ENCODE measurements around the gene UBE2Q2. TPM values are rescaled to one million over a fixed set of nuclear protein-coding genes. Genes with fewer than 3 reads are reported as not detected.

The UBE2Q2 gene
- polyA plus RNA-seq, 1 experiment = 56.8 TPM

GRCh38 chr15:75817138-75817935 lies 25.9 kb upstream of the UBE2Q2 start:
- ChIA-PET POLR2A (no interaction called here), CTCF (no interaction called here)

GRCh38 chr15:75820206-75820605 lies 23.0 kb upstream of the UBE2Q2 start:
- no peak for DNase-seq (ENCODE audit: low read depth, low spot score)
- Histone ChIP-seq H3K9me3 (ENCODE audit: control insufficient read depth, insufficient read depth, low read length) (no peaks in the 10 kb centered on the region), H3K4me3 (ENCODE audit: low read depth, low read length) (no peak overlapping the region), H3K27me3 (ENCODE audit: control insufficient read depth, insufficient read depth, low read length) (no peaks in the 10 kb centered on the region), H3K27ac (ENCODE audit: low read depth, low read length) (no peak overlapping the region)
- ChIA-PET CTCF (no interaction called here), POLR2A (no interaction called here)
- TF ChIP-seq CTCF (IDR thresholded peaks at IDR 0.05; ENCODE audit: low read depth, low read length) = no peak

More at GRCh38 chr15:75817138-75817935, 25.9 kb upstream of the UBE2Q2 start:
- DNase-seq (ENCODE audit: low read depth, low spot score) = no peak
- peaks cover 8% of the 10 kb centered on the region for H3K27me3 ChIP-seq (ENCODE audit: control insufficient read depth, insufficient read depth, low read length)
- H3K27ac ChIP-seq (ENCODE audit: low read depth, low read length) = no peak overlapping the region
- no peak for TF ChIP-seq CTCF (IDR thresholded peaks at IDR 0.05; ENCODE audit: low read depth, low read length)
- no peak overlapping the region for H3K4me3 ChIP-seq (ENCODE audit: low read depth, low read length)
- no peaks in the 10 kb centered on the region; the same call in 1 of the 2 replicates for H3K9me3 ChIP-seq (ENCODE audit: control insufficient read depth, insufficient read depth, low read length)

- H3K4me3 ChIP-seq (ENCODE audit: low read depth, low read length) = no peak overlapping the region
- H3K9me3 ChIP-seq (ENCODE audit: control insufficient read depth, insufficient read depth, low read length) = no peaks in the 10 kb centered on the region
- ChIA-PET CTCF (interaction anchor here (1.1 kb wide), 1 partner anchor 236 kb away, joined by 3 read pairs; no protein-coding TSS in a partner anchor), POLR2A (interaction anchor here (0.6 to 0.7 kb wide), 2 partner anchors 143 to 355 kb away, joined by 4 to 6 read pairs; no protein-coding TSS in a partner anchor)
- H3K27ac ChIP-seq (ENCODE audit: low read depth, low read length) = no peak overlapping the region
- no peak for TF ChIP-seq CTCF (IDR thresholded peaks at IDR 0.05; ENCODE audit: low read depth, low read length)
- no peak for DNase-seq (ENCODE audit: low read depth, low spot score)
- peaks cover 2% of the 10 kb centered on the region for H3K27me3 ChIP-seq (ENCODE audit: control insufficient read depth, insufficient read depth, low read length)
These were observed 21.4 kb upstream of the UBE2Q2 start for GRCh38 chr15:75821786-75822345.

GRCh38 chr15:75822685-75823278 lies 20.5 kb upstream of the UBE2Q2 start:
- POLR2A ChIA-PET = no interaction called here

More at GRCh38 chr15:75822685-75823278, 20.5 kb upstream of the UBE2Q2 start:
- Histone ChIP-seq H3K4me3 (ENCODE audit: low read depth, low read length) (no peak overlapping the region), H3K27ac (ENCODE audit: low read depth, low read length) (no peak overlapping the region), H3K9me3 (ENCODE audit: control insufficient read depth, insufficient read depth, low read length) (no peaks in the 10 kb centered on the region), H3K27me3 (ENCODE audit: control insufficient read depth, insufficient read depth, low read length) (peaks cover 2% of the 10 kb centered on the region)
- no peak for TF ChIP-seq CTCF (IDR thresholded peaks at IDR 0.05; ENCODE audit: low read depth, low read length)
- DNase-seq (ENCODE audit: low read depth, low spot score) = no peak
- CTCF ChIA-PET = no interaction called here

Measured in AG04450 (cell line).